ENCODE data around the gene SERINC3.
A peak's percentile ranks its signal among the peaks of the same experiment; 100 is the strongest.
"Not testable (repeated sequence)": the region's sequence is repeated elsewhere in the genome, so short reads cannot be mapped to it uniquely, and the experiment has no call there.

Gene SERINC3

DNA sequence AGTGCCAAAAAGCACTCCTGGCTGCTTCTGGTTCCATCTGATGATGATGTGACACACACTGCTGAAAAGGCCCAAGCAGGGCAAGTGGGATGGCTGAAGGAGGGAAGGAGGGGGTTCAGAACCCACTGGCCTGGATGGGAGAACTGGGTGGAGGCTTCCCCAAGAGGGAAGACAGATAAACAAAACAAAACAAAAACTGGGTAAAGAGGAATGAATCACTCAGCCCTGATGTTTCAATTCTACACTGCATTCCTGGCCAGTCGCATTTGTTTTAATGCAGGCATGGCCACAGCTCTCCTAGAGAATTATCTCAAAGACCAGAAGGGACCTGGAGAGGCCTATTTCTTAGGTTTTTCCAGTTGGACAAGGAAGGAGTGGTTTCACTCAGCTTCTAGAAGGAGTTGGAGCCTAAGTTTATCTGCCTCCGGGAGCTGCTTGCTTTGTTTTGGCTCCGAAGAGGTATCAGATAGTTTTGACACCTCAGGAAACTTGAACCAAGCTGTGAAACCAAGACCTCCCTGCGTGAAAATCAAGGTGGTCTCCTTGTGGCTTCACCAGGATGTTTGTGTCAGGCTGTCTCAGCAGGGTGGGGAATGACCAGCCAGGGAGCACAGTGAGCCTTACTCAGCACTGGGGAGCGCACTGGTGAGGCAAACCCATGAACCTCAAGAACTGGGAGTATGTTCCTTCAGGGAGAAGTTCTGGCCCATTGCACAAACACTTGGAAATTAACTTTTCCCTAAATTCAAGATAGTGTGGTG is 30.1 kb downstream of the SERINC3 start:
- DNase-seq (ENCODE audit: low read depth), result peak; percentile 87

DNA sequence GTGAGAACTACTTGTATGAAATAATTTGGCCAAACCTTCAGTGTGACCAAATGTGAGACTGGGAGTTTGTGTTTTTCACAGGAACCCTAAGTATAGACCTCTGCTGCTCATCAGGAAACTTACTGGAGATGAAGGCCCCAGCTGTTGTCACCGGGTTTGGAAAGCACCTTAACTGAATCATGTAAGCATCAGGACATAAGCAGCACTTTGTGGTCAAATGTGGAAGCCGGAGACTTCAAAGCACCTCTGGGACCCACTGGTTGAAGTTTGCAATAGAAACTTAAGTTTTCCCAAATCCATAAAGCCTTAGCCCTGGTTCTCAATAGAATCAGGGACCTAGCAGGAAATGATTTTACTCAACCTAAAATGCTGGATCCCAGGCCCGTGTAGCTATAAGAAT is 31.9 kb downstream of the SERINC3 start:
- no peak for DNase-seq (ENCODE audit: low read depth)

DNA sequence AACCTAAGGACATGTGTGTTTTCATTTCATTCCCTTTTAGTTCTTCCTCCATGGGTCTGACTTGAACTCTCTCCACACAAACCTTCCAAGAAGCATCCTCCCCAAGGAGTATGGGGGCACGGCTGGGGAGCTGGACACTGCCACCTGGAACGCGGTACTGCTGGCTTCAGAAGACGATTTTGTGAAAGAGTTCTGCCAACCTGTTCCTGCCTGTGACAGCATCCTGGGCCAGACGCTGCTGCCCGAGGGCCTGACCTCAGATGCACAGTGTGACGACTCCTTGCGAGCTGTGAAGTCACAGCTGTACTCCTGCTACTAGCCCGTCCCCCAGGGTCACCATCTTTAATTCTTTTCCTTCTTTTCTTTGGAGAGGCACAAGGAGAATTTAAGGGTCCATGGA is 32.6 kb downstream of the SERINC3 start:
- no peak for DNase-seq (ENCODE audit: low read depth)

DNA sequence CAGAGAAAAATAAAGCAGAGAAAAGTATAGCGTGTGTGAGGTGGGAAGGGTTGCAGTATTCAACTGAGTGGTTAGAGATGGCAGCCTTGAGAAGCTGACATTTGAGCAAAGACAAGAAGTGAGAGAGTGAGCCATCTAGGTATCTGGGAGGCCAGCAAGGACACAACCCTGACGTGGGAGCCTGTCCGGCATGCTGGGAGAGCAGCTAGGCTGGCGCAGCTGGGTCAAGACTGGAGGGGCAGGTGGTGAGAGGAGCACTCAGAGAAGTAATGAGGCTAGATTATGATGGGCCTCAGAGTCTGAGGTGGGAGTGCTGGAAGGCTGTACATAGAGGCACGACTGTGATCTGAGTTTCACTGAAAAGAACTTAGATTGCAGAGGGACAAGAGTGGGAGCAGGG is 33.3 kb downstream of the SERINC3 start:
- no peak for DNase-seq (ENCODE audit: low read depth)

DNA sequence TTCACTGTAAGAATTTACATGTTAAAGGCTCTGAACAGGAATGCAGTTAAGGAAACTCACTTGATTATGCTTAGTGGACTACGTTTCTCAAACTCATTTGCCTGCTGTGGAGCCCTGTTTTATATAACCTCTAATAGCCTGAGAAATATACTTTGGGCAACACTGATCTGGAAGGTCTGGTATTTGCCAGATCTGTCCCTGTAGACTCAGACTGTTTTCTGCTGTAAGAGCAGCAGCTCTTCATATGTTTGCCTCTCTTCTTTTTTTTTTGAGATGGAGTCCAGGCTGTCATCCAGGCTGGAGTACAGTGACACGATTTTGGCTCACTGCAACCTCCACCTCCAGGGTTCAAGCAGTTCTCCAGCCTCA is 36.1 kb downstream of the SERINC3 start:
- peak; percentile 13 for DNase-seq (ENCODE audit: low read depth)

DNA sequence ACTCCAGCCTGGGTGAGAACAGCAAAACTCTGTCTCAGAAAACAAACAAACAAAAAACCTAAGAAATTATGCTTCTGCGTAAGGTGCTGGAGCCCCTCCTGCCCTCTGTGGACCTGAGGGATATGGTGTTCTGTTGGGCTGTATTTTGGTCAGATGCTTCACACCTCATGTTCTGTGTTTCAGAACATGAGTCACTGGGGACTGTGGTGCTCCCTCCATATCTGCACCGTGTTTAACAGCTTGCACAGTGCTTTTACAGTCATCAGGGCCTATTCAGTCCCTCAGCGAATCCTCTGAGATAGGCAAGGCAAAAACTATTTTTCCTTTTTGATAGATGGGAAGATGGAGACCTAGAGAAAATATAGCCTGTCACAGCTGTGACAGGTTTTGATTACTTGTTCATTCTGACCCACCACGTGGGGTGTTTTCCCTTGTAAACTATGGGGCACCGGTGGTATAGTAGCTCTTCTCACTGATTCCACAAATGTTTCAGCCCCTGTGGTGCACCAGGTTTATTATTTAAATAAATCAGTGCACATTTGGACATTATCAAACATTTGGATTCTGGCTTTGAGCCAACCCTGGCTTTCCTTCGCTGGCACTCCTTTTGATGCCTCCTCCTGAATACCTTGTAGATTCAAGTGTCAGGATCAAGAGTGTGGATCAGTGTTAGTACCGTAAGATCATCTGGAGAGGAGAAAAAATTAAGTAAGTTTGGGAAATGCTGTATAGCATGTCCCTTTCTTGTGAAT is 36.6 kb downstream of the SERINC3 start:
- no peak for DNase-seq (ENCODE audit: low read depth)

DNA sequence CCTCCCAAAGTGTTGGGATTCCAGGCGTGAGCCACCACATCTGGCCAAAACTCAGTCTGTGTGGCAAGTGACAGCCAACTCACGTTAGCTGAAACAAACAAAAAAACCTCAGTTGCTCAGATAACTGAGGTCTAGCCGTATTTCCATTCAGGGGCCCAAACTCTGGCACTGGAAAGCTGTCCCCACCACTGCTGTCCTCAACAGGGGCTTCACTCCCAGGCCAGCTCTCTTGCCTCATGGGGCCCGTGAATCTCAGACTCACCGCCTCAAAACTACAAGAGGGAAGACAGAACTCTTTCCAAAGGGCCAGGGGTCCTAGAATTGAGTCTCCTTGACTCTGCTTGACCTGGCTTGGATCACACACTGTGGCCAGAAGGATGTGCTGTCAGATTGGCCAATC is 38.8 kb downstream of the SERINC3 start:
- DNase-seq (ENCODE audit: low read depth), result no peak

DNA sequence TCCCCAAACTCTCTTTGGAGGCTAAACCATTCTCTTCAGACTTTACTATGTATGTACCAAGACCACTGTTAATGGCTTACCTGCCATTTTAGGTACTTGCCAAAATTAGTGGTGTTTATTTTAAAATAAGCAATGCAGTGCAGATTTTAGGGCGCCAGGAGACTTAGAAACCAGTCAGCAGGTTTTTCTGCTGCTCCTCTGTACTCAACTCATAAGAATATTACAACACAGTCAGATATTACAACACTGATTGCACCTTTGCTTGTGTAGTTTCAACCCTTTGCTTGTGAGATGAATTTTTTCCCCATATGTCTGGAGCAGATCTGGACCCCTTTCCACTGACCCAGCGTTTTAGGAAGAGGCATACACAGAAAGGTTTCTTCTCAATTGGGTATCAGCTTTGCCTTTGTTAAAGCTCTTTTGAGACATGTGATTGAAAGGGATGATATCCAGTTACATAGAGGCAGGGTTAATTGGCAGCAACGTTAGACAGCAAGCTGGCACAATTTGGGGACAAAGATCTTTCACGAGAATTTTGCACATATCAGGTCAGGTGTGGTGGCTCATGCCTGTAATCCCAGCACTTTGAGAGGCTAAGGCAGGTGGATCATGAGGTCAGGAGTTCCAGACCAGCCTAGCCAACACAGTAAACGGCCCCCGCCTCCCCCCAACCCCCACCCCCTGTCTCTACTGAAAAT is 40.0 kb downstream of the SERINC3 start:
- DNase-seq (ENCODE audit: low read depth), result no peak

DNA sequence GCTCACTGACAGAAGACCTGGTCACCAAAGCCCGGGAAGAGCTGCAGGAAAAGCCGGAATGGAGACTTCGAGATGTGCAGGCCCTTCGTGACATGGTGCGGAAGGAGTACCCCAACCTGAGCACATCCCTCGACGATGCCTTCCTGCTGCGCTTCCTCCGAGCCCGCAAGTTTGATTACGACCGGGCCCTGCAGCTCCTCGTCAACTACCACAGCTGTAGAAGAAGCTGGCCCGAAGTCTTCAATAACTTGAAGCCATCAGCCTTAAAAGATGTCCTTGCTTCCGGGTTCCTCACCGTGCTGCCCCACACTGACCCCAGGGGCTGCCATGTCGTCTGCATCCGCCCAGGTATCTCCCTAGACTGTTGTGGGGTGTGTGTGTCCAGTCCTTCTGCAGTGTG is 41.8 kb downstream of the SERINC3 start:
- no peak for DNase-seq (ENCODE audit: low read depth)

DNA sequence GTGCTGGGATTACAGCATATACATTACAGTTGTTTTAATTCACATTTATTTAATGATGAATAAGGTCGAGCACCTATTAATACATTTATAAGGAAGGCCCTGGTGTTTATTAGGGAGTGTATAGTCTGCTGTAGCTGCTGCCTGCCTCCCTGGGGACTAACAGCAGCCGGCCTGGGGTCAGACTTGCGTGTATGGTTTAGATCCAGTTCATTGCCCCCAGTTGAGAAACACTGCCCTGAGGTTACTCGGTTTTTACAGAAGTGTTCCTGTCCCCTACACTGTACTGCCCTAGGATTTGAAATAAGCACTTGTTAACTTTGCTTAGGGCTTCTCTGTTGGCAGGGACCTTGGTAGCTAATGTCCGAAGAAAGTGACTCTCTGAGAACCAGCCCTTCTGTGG is 42.2 kb downstream of the SERINC3 start:
- DNase-seq (ENCODE audit: low read depth), result no peak

DNA sequence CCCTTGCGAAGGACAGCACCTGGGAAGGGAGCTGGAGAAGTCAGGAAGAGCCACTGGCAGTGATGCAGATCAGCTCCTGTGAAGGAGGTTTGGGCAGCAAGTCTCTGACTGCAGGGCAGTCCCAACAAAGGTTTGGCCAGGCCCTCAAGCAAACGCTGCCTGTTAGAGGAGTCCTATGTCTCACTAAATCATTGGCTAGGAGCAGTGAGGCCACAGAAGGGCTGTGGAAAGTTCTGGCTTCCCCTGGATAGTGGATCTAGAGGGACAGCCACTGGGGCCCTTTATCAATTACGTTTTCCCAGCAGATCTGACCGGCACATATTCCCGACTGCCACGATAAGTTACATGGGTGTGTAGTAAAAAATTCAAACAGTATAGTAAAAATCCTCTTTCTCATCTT is 43.7 kb downstream of the SERINC3 start:
- DNase-seq (ENCODE audit: low read depth), result no peak

DNA sequence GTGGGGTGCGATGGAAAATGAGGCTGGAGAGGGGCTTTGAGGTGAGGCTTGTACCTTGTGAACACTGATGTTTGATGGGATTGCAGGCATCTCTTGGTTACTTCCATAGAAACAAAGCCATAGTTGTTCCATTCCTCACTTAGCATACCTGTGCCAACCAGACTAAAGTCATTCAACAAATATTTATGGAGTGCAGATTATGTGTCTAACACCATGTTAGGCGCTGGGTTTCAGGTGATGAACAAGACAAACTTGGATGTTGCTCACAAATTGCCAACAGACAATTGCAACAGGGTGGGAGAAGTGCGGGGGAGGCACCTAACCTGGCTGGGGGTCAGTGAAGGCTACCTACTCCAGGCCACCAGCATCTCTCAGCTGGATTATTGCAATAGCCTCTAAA is 44.7 kb downstream of the SERINC3 start:
- no peak for DNase-seq (ENCODE audit: low read depth)

DNA sequence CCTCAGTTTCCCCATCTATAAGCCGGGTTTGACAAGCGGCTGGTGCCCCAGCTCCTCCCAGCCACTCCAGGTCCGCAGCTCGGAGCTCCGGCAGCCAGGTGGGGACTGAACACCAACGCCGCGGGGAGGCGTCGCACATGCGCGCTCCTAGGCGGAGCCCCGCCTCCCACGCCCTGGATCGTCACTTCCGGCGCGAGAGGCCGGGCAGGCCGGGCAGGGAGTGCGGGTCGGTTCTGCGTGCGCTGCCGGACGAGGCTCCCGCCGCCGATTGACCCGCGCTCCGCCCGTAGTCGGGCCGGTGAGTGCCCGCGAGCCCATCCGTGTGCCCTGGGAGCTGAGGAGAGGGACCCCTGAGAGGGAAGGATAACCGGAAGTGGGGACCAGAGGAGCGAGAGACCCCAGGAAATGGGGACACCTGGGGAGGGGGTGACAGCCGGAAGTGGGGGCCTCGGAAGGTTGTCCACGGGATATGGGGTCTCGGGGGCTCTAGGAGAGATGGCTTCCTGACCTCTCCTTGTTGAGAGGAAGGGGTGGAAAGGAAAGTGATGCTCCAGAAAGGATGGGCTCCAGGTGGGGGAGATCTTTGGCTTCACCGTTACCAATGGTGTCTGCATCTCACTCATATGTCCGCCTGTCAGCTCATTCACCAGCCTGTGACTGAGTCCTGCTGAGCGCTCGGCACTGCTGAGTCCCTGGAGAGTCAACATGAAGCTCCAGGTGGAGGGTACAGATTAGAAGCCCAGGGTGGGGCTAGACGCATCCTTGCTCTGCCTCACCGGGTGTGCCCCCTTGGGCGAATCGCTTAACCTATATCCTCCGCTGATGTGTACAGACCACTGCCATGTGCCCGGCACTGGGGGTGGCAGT is 45.9 kb downstream of the SERINC3 start, which contains the start of gene TTPAL:
TTPAL (plus strand) TSS at position 181 of the 867 bp plus-strand sequence. CDS start 4,126 bp downstream, outside the sequence.
- peak; percentile 74 for DNase-seq (ENCODE audit: low read depth)

DNA sequence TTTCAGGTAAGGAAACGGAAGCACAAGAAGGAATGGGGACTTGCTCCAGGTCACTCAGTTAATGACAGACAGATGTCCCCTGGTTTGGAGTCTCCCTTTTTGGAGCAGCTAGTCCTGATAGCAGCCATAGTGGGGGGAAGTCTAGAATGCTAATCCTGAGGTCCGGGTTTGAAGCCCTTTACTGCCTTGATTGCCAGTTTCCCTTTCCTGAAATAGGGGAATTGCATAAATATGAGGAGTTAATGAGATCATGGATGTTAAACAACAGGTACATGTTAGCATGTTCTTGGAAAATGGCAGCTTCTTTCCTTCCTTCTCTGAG is 46.5 kb downstream of the SERINC3 start:
- no peak for DNase-seq (ENCODE audit: low read depth)

DNA sequence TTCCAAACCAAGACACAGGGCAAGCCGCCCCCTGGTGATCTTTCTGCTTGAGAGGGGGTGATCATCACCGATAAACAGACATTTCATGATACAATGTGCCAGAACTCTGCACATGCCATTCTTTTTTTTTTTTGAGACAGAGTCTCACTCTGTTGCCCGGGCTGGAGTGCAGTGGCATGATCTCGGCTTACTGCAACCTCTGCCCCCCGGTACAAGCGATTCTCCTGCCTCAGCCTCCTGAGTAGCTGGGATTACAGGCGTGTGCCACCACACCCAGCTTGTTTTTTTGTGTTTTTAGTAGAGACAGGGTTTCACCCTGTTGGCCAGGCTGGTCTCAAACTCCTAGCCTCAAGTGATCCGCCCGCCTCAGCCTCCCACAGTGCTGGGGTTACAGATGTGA is 49.6 kb downstream of the SERINC3 start:
- not testable (repeated sequence) for DNase-seq (ENCODE audit: low read depth)

DNA sequence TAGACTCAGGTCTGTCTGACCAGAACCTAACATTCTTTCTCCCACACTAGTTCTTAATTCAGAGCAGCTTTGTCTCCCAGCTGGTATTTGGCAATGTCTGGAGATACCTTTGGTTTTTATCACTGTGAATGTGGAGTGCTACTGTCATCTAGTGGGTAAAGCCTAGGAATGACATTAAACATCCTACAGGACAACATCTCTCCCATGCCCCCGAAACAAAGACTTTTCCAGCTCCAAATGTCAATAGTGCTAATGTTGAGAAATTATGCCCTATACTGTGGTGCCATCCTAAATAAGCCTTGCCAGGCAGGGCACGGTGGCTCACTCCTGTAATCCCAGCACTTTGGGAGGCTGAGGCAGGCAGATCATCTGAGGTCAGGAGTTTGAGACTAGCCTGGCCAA is 50.4 kb downstream of the SERINC3 start:
- peak; percentile 84 for DNase-seq (ENCODE audit: low read depth)

DNA sequence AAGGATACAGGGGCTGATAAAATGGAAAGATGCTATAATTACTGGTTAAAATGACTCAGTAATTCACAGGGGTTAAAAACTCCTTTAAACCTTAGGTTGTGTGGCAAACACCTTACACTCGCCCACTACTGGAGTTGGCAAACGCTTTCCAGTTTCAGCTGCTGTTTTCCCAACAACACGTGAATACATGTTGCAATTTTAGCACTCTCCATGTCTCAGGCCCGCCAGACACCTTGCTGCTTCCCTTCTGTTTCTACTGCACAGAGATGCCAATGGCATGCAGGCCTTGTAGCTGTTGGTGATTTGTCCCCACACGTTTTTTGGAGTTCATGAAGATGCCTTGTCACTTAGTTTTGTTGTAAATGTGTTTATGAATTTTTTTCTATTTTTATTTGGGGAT is 51.5 kb downstream of the SERINC3 start:
- DNase-seq (ENCODE audit: low read depth), result no peak

DNA sequence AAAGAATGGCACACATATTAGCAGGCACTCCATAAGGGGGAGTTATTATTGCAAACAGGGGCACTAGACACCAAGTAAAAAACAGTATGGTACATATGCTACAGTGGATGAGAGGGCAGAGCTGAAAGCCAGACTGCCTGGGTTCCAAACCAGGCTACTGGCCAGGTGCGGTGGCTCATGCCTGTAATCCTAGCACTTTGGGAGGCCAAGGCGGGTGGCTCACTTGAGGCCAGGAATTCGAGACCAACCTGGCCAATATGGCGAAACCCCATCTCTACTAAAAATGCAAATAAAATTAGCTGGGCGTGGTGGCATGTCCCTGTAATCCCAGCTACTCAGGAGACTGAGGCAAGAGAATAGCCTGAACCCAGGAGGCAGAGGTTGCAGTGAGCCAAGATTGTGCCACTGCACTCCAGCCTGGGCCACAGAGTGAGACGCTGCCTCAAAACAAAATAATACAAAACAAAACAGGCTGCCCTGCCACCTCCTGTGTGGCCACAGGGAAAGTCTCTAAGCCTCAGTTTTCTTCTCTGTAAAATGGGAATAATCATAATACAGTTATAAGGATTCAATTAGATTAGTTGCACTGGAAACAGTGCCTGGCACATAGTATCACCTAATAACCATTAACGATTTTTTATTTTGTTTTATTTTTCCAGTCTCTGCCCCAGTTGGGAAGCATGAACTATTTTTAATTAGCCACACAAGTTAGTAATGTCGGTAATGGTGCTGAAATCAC is 53.7 kb downstream of the SERINC3 start:
- peak; percentile 37 for DNase-seq (ENCODE audit: low read depth)

DNA sequence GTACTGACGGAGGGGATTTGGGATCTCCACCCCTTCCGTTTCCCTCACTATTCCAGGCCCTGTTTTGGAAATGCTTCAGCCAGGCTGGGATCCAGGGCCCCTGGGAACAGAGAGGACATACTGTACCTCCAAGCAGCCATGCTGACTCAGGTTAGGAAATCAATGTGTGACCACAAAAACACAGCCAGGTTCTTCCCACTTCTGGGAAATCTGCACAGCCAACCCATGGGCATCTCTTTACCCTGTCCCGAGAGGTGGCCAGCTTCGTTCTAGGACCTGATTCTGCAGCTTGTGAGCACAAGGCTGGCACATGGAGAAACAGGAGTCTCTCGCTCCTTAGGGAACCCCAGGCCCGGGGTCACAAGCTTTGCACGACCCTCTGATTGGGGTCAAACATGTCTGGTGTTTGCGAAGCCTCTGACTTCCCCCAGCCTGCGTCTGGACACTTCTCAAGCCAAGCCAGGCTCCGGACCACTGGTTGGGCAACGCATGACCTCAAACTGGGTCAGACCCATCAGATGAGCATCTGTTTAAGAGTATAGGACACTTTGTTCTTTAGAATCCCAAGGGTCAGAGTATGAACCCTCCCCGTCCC is 54.5 kb downstream of the SERINC3 start:
- DNase-seq (ENCODE audit: low read depth), result peak; percentile 96

DNA sequence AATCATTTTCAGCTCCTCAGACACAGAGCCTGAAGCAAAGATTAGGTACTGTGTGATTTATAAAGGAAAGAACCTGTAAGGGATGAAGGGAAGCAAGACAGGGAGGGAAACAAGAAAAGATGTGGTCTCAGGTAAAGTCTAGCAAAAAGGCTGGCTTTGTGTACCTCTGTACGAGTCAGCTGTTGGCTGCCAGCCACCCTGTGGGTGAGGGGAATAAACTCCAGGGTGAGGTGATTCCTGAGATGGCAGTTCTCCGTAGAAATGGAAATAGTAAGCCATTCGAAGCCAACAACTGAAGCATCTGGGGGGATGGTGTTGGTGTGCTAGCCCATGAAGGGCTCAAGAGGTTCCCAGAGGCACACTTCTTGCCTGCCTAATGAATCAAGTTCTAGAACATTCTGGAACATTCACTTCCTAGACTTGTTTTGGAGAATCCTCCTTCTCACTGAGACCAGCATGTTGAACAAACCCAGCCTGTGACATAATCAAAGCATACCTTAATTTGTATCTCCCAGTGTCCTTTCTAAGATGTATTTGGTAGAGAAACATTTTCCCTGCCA is 56.8 kb downstream of the SERINC3 start:
- DNase-seq (ENCODE audit: low read depth), result no peak

DNA sequence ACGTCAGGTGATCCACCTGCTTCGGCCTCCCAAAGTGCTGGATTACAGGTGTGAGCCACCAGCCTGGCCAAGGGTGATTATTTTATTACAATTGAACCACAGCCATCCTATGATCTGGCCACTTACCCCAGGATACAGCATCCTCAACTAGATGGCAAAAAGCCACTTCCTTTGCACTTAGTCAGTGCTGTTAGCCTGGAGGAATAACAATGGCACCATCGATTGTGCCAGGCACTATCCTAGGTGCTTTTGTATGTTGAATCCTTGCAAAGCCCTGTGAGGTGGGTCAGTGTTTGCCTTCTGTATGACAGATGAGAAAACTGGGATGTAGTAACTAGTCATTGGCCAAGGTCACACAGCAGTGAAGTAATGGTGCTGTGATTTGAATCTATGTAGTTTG is 57.4 kb downstream of the SERINC3 start:
- no peak for DNase-seq (ENCODE audit: low read depth)
